Hippocampal formation (tissue), 2 donors: ENCODE data around the gene LRRN4.
A peak's percentile ranks its signal among the peaks of the same experiment; 100 is the strongest.

Source experiments
- DNase-seq, 2 donors: peaks; one replicate each; lab custom pipeline; 2025; lab: John Stamatoyannopoulos, UW

The LRRN4 gene

DNA sequence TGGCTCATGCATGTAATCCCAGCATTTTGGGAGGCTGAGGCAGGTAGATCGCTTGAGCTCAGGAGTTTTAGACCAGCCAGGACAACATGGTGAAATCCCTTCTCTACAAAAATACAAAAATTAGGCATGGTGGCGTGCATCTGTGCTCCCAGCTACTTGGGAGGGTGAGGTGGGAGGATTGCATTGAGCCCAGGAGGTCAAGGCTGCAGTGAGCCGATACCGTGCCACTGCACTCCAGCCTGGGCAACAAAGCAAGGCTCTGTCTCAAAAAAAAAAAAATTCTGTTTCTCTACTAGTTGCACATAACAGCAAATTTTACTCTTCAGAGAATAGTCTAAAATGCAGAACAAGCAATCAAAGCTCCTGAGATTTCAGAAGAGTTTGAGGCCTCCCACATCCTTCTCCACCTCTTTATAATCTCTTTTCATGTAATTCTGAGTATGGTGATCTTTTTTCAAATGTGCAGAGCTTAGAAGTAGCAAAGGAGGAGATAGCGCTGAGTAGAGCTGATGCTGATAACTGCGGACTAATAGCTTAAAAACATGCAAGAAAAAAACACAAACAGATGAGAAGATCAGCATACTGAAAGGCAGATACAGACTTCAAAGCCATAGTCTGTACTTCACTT is 23.3 kb downstream of the LRRN4 start:
- DNase-seq = no peak

DNA sequence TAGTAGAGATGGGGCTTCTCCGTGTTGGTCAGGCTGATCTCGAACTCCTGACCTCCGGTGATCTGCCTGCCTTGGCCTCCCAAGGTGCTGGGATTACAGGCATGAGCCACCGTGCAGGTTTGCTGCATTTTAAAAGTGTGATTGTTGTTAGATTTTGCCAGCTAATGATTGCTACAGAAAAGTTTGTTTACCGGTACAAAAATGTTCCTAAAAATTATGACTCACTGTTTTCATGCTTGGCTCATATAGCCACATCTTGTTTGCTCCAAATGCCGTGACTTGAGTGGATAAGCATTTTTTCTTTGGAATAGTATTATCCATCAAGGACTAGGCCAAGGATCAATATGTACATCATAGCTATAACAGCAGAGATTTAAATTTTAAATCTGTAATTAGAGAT is 24.3 kb downstream of the LRRN4 start:
- no peak for DNase-seq

GRCh38 chr20:6028818-6029217 is 25.0 kb downstream of the LRRN4 start:
- no peak for DNase-seq

DNA sequence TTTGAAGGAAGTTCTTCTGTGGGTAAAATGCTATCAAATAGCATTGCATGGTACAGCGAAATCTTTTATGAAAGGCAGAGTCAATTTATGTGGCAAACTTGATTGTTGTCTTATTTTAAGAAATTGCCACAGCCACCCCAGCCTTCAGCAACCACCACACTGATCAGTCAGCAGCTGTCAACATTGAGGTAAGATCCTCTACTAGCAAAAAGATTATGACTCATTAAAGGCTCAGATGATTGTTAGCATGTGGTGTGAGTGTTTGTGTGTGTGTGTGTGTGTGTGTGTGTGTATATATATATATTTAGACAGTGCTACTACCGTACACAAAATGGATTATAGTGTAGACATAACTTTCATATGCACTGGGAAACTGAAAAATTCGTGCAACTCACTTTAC is 27.8 kb downstream of the LRRN4 start:
- DNase-seq = no peak

DNA sequence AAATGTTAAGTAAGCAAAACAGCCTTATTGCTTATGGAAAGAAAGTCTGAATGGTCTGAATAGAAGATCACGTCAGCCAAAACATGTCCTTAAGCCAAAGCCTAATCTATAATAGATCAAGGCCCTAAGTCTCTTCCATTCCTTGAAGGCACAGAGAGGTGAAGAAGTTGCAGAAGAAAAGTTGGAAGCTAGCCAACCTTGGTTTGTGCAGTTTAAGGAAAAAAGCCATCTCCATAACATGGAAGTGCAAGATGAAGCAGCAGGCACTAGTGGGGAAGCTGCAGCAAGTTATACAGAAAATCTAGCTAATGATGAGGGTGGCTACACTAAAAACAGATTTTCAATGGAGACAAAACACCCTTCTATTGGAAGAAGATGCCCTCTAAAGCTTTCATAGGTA is 29.1 kb downstream of the LRRN4 start:
- no peak for DNase-seq

GRCh38 chr20:6017880-6018279 is 36.0 kb downstream of the LRRN4 start:
- DNase-seq = no peak

- DNase-seq = no peak
These were observed 36.4 kb downstream of the LRRN4 start for GRCh38 chr20:6017467-6017866.

DNA sequence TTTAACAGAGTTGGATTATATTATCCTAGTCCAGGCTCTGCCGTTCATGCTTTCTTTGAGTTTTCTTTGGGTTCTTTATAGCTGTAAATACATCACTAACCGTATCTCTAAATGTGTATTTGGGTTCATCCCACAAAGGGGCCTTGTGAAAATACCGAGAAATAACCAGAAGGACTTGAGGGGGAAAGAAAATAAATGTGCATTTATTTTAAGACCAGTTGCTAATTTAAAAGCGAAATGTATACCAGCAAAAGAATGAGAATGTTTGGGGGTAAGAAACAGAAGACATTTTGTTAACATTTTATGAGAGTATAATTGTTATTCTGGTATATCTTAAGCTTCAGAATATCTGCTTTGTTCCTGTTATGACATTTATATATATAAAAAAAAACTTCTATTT is 38.9 kb downstream of the LRRN4 start:
- no peak for DNase-seq

DNA sequence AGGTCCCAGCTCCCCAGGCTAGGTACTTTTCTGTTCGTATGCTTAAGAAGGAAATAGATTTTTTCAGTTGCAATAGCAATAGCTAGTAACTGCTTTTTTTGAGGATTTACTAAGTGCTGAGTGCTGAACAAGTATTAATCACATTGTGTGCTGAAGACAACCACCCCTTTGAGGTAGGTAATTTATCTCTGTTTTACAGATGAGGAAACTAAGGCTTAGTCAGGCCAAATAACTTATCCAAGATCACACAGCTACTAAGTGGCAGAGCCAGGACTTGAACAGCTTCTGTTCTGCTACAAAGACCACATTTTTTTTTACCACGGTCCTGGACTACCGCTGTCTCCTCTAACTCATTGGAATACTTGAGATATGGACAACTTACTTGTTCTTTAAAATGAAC is 39.8 kb downstream of the LRRN4 start:
- DNase-seq = no peak

DNA sequence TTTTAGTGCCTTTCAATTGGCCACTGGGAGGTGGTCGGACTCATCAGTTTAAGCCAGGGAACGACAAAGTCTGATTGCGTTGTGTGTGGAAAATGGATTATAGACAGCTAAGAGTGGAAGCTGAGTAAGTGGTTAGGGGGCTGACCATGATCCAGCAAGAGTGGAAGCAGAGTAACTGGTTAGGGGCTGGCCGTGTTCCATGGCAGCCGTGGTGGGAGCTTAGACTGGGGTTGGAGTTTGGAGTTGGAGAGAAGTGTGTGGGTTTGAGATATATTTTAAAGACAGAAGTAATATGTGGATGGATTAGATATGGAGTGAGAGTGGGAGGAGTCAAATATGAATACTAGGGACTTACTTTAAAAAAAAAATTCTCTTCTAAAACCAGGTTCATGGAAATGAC is 41.7 kb downstream of the LRRN4 start:
- no peak for DNase-seq

GRCh38 chr20:6008254-6008653 is 45.6 kb downstream of the LRRN4 start:
- DNase-seq = peak; percentile 7 to 72

DNA sequence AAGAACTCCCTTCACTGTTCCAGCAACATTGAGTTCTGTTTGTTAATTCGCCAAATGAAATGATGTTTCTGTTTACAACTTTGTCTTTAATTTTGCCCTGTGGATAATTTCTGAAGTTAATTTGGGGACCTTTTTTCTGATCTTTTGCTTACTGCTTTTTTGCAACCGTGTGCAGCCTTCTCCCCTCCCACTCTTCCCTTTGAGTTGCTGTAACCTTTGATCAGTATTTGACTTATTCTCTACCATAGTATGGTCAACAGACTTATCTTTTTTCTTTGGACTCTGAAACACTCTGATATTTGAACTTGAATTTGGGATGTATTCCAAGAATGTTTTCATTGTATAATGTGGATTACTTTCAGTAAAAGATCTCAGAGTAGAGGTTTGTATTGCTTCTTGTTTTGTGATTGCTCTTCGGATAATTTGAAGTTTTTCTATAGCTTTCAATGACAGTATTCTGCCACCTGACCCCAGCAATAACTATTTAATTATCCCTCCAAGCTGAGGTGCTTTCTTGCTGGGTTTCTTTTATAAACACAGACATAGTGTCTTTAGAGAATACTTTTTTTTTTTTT is 46.2 kb downstream of the LRRN4 start:
- no peak for DNase-seq

DNA sequence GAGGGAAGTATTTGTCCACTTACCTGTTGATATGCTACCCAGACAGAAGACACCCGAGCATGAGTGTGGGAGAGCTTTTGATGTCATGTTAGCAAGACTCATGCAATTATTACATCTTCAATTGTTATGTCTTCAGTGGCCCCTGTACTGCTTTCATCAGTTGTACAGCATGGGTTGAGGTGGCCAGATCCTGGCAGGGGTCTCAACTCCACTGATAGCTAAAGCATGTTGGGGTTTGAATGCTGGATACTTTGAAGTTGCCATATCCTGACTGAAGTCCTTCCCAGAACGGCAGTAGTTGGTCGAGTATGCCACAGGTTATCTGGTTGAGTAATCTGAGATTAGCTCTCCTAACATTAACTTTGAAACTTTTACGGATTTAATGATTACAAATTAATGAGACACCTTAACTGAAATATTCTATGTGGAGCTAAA is 46.7 kb downstream of the LRRN4 start:
- no peak for DNase-seq

- no peak for DNase-seq
These were observed 47.3 kb downstream of the LRRN4 start for GRCh38 chr20:6006603-6006949.

DNA sequence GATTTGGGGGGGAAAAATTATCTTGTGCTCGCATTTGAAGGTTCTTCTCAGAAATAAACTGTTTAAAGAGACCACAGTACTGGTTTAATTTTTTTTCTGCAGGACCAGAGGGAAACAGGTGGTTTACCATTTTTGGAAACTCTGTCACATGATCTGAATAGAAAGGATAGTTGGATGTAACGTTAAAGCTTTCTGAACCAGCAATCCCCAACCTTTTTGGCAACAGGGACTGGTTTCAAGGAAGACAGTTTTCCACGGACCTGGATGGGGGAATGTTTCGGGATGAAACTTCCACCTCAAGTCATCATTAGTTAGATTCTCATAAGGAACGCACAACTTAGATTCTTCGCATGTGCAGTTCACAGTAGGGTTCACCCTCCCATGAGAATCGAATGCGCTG is 53.0 kb downstream of the LRRN4 start:
- no peak for DNase-seq

- no peak for DNase-seq
These were observed 54.1 kb downstream of the LRRN4 start for GRCh38 chr20:5999783-6000182.

GRCh38 chr20:5996765-5997164 is 57.1 kb downstream of the LRRN4 start:
- DNase-seq = no peak

DNA sequence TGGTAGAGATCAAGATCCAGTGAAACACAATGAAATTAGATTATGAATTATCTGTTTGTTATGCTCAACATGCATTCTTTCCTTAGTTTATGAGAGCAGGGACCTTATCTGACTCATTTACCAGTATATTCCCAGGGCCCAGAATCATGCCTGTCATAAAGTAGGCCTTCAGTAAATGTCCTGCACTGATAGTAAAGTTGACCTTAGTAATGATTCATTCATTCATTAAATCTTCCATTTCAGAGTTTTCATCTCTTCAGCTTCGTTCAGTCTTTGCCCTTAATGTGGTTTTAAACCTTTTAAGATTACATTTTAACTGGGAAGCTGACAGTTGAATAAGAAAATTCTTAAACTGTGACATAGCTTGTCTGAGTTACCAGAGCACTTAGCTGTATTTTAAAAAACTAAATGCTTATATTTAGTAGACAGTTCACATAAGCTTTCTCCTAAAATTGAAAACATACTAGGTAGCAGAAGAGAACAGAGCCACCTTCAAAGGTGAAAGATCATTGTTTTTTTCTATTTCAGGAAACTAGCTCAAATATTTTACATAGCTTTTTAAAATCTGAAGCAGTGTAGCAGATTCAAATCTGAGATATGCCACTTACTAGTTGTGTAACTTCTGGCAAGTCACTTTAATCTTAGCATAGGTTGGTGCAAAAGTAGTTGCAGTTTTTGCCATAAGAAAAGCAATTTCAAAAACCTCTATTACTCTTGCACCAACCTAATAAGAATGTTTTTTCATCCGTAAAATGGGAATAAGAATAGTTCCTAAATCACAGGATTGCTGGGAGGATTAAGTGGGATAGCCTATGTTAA is 62.0 kb downstream of the LRRN4 start:
- DNase-seq = no peak

- no peak for DNase-seq
These were observed 62.9 kb downstream of the LRRN4 start for GRCh38 chr20:5990946-5991345.
